ENCODE data around the gene ZFYVE16.

The ZFYVE16 gene

DNA sequence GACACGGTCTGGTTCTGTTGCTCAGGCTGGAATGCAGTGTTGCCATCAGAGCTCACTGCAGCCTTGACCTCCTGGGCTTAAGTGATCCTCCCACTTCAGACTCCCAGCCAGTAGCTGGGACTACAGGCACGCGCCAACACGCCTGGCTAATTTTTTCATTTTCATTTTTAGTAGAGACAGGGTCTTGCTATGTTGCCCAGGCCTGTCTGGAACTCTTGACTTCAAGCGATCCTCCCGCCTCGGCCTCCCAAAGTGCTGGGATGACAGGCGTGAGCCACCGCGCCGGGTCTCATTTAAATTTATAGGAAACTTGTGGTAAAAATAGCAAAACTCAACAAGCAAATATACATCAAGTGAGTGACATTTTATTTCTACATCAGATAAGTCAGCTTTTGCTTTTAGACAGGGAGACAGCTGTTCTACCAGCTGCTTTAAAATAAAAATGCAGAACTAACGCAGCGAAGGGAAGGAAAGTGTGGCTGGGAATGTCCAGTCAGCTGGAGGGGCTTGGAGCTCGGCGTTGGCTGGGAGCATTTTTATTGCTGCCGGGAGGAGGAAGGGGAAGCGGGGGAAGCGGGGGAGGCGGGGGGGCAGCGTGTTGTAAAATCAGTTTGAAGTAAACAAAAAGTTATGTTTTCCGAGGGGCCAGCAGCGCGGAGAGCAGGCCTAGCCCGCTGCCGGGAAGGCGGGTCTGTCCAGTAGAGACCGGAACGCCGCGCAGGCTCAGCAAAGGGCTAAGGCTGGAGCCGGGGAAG, 707 bp upstream of the ZFYVE16 start:
- TF ChIP-seq EGR1 (IDR thresholded peaks at IDR 0.05) = no peak
- TF ChIP-seq FOXM1 (IDR thresholded peaks at IDR 0.05; ENCODE audit: borderline replicate concordance, low read depth) = no peak
- TF ChIP-seq TEAD4 (IDR thresholded peaks at IDR 0.05) = no peak
- no peak for TF ChIP-seq CEBPB (IDR thresholded peaks at IDR 0.05)
- TF ChIP-seq TCF12 (IDR thresholded peaks at IDR 0.05; ENCODE audit: low read depth) = no peak

GRCh38 chr5:80408484-80409366, 861 bp downstream of the ZFYVE16 start:
- TF ChIP-seq CREB1 (IDR thresholded peaks at IDR 0.05; ENCODE audit: low read depth) = no peak
- 0 out of 2 replicates have a peak, but pooled peaks have one; percentile 4 for TF ChIP-seq NFIC (IDR thresholded peaks at IDR 0.05)
- no peak for TF ChIP-seq FOXM1 (IDR thresholded peaks at IDR 0.05; ENCODE audit: borderline replicate concordance, low read depth)
- no peak for TF ChIP-seq RAD21 (IDR thresholded peaks at IDR 0.05; ENCODE audit: low read depth)
- TF ChIP-seq YY1 (IDR thresholded peaks at IDR 0.05; ENCODE audit: low read depth) = no peak
- TF ChIP-seq TAF1 (IDR thresholded peaks at IDR 0.05; ENCODE audit: low read depth) = no peak

DNA sequence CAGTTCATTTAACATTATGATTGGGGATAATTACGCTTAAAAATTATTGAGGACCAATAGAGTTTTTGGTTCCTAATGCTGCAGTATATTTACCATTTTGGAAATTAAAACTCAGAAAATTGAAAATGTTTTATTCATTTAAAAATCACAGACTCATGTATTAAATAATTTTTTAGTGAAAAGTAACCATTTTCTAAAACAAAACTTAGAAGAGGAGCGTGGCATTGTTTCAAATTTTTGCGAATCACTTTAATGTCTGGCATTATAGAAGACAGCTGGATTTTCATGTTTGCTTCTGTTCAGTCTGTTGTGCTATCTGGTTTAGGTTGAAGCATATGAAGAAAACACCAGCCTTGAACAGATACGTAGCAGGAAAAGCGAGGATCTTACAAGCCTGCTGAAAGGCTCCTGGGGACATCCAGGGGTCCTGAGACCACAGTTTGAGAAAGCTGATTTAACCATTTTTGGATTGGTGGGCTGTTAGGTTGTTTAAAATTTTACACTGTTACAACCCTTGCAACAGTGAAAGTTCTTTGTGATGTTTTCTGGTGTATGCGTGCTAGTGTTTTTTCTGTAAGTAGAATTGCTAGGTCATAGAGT, 1.6 kb downstream of the ZFYVE16 start:
- TF ChIP-seq MAX (IDR thresholded peaks at IDR 0.05) (no peak), ZBTB7A (IDR thresholded peaks at IDR 0.05; ENCODE audit: low read depth) (no peak), EP300 (IDR thresholded peaks at IDR 0.05; ENCODE audit: borderline replicate concordance) (no peak), YY1 (IDR thresholded peaks at IDR 0.05; ENCODE audit: low read depth) (no peak), TEAD4 (IDR thresholded peaks at IDR 0.05) (no peak), FOXM1 (IDR thresholded peaks at IDR 0.05; ENCODE audit: borderline replicate concordance, low read depth) (no peak)

- TF ChIP-seq EP300 (IDR thresholded peaks at IDR 0.05; ENCODE audit: borderline replicate concordance) (no peak), NFIC (IDR thresholded peaks at IDR 0.05) (no peak), CEBPB (IDR thresholded peaks at IDR 0.05) (no peak), MAX (IDR thresholded peaks at IDR 0.05) (no peak)
Observed at GRCh38 chr5:80411589-80412219, 3.8 kb downstream of the ZFYVE16 start.

DNA sequence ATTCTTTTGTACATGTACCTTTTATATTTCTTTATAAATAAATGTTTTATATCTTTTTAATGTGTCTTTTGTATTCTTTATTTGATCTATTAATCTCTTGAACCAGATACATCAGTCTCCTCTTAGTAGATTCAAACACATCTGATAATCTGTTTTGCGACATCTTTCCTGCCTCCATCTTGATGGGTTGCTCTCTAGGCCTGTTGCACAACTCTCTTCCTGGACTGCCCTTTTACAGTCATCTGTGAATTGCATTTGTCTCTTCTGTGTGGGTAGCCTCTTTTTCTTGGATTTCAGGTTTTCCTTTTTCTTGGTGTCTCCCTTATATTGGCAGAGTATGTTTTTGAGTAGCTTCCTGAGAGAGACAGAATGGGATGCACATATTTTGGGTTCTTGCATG, 6.2 kb downstream of the ZFYVE16 start:
- TF ChIP-seq CEBPB (IDR thresholded peaks at IDR 0.05) (no peak), EP300 (IDR thresholded peaks at IDR 0.05; ENCODE audit: borderline replicate concordance) (no peak), TCF12 (IDR thresholded peaks at IDR 0.05; ENCODE audit: low read depth) (no peak), TAF1 (IDR thresholded peaks at IDR 0.05; ENCODE audit: low read depth) (no peak), REST (IDR thresholded peaks at IDR 0.05; ENCODE audit: low read depth) (no peak), TEAD4 (IDR thresholded peaks at IDR 0.05) (no peak), MAX (IDR thresholded peaks at IDR 0.05) (no peak), FOXM1 (IDR thresholded peaks at IDR 0.05; ENCODE audit: borderline replicate concordance, low read depth) (no peak), RAD21 (IDR thresholded peaks at IDR 0.05; ENCODE audit: low read depth) (no peak), YY1 (IDR thresholded peaks at IDR 0.05; ENCODE audit: low read depth) (no peak), NFIC (IDR thresholded peaks at IDR 0.05) (no peak), EGR1 (IDR thresholded peaks at IDR 0.05) (no peak), CREB1 (IDR thresholded peaks at IDR 0.05; ENCODE audit: low read depth) (no peak), ZBTB7A (IDR thresholded peaks at IDR 0.05; ENCODE audit: low read depth) (no peak)
- TF ChIP-seq, protein P1, sequence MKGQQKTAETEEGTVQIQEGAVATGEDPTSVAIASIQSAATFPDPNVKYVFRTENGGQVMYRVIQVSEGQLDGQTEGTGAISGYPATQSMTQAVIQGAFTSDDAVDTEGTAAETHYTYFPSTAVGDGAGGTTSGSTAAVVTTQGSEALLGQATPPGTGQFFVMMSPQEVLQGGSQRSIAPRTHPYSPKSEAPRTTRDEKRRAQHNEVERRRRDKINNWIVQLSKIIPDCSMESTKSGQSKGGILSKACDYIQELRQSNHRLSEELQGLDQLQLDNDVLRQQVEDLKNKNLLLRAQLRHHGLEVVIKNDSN (IDR thresholded peaks at IDR 0.05) = no peak

DNA sequence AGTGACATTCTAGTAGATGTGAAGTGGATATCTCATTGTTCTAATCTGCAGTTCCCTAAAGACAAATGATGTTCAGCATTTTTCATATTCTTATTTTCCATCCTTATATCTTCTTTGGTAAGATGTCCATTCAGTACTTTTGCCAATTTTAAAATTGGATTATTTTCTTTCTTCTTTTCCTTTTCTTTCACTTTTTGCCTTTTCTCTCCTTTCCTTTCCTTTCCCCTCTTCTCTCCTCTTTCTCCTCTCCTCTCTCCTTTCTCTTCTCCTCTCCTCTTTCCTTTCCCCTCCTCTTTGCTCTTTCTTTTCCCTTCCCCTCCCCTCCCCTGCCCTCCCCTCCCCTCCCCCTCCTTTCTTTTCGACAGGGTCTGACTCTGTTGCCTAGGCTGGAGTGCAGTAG, 10.1 kb downstream of the ZFYVE16 start:
- TF ChIP-seq EGR1 (IDR thresholded peaks at IDR 0.05) (no peak), NFIC (IDR thresholded peaks at IDR 0.05) (no peak), REST (IDR thresholded peaks at IDR 0.05; ENCODE audit: low read depth) (no peak), EP300 (IDR thresholded peaks at IDR 0.05; ENCODE audit: borderline replicate concordance) (no peak), CEBPB (IDR thresholded peaks at IDR 0.05) (no peak), RAD21 (IDR thresholded peaks at IDR 0.05; ENCODE audit: low read depth) (no peak), YY1 (IDR thresholded peaks at IDR 0.05; ENCODE audit: low read depth) (no peak), TAF1 (IDR thresholded peaks at IDR 0.05; ENCODE audit: low read depth) (no peak), TCF12 (IDR thresholded peaks at IDR 0.05; ENCODE audit: low read depth) (no peak), FOXM1 (IDR thresholded peaks at IDR 0.05; ENCODE audit: borderline replicate concordance, low read depth) (no peak), CREB1 (IDR thresholded peaks at IDR 0.05; ENCODE audit: low read depth) (no peak)
